Activated T-cell treated with anti-CD3 and anti-CD28 coated beads, Interleukin-2, amount 50 U/mL, for 4 hours (primary cell): ENCODE data around the gene P2RX6. TPM values are rescaled to one million over a fixed set of nuclear protein-coding genes. Genes with fewer than 3 reads are reported as not detected.

Source experiments
- ATAC-seq, 2 donors: fragments of 200-7000 bp; cut with Tn5 transposase; one replicate each; pipeline ENCODE4 v1.10.0; 2021
- DNase-seq: peaks from one replicate; pipeline ENCODE4 v3.0.0-alpha.2; 2020
- H3K27me3 Mint-ChIP-seq: one replicate; pipeline ENCODE4 v1.8.0; 2021; ENCODE audit warnings: low read depth, mixed read lengths
- H3K36me3 Mint-ChIP-seq: one replicate; pipeline ENCODE4 v1.8.0; 2022; ENCODE audit warnings: mixed read lengths; ENCODE audit not compliant: insufficient read depth
- H3K4me1 Mint-ChIP-seq: one replicate; pipeline ENCODE4 v1.8.0; 2021; ENCODE audit warnings: low read depth, mixed read lengths
- H3K4me3 Mint-ChIP-seq: one replicate; pipeline ENCODE4 v1.8.0; 2021; ENCODE audit warnings: mild to moderate bottlenecking, moderate library complexity, mixed read lengths
- H3K9me3 Mint-ChIP-seq: one replicate; pipeline ENCODE4 v1.8.0; 2021; ENCODE audit warnings: mixed read lengths
- total RNA-seq, 3 donors: library from RNA; stranded (reverse); gene quantifications; one replicate each; pipeline ENCODE4 v1.2.1, GENCODE V29; 2021

P2RX6 gene
- total RNA-seq, 3 donors from 2014 or later = 0.13 TPM; not detected in 2

DNA sequence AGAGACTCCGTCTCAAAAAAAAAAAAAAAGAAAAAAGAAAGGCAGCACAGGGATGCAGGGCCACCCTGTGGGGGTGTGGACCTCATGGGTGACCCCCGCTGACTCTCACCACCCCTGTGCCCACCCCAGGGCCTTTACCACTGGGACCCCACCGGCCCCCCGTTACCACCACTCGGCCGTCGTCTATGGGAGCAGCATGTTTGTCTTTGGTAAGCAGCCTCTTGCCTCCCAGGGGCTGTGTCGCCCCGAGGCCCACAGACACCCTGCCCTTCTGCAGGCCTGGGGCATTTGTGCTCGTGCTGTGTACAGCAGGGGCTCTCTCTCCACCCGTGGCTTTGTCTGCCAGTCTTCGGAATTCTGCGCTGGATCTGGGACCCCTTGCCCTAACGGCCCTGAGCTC is 27.6 kb upstream of the P2RX6 start:
- H3K4me1 Mint-ChIP-seq = peaks cover 17% of the 10 kb centered on the region
- H3K27me3 Mint-ChIP-seq = no peaks in the 10 kb centered on the region
- DNase-seq (no peak), ATAC-seq (no peak)
- no peak overlapping the region for H3K4me3 Mint-ChIP-seq
- peaks cover 10% of the 10 kb centered on the region for H3K36me3 Mint-ChIP-seq
- no peaks in the 10 kb centered on the region for H3K9me3 Mint-ChIP-seq

- ATAC-seq (no peak), DNase-seq (no peak)
- Mint-ChIP-seq H3K9me3 (no peaks in the 10 kb centered on the region), H3K4me1 (peaks cover 8% of the 10 kb centered on the region), H3K27me3 (no peaks in the 10 kb centered on the region), H3K36me3 (peaks cover 10% of the 10 kb centered on the region), H3K4me3 (no peak overlapping the region)
Measured at GRCh38 chr22:20988573-20989322, 26.2 kb upstream of the P2RX6 start.

DNA sequence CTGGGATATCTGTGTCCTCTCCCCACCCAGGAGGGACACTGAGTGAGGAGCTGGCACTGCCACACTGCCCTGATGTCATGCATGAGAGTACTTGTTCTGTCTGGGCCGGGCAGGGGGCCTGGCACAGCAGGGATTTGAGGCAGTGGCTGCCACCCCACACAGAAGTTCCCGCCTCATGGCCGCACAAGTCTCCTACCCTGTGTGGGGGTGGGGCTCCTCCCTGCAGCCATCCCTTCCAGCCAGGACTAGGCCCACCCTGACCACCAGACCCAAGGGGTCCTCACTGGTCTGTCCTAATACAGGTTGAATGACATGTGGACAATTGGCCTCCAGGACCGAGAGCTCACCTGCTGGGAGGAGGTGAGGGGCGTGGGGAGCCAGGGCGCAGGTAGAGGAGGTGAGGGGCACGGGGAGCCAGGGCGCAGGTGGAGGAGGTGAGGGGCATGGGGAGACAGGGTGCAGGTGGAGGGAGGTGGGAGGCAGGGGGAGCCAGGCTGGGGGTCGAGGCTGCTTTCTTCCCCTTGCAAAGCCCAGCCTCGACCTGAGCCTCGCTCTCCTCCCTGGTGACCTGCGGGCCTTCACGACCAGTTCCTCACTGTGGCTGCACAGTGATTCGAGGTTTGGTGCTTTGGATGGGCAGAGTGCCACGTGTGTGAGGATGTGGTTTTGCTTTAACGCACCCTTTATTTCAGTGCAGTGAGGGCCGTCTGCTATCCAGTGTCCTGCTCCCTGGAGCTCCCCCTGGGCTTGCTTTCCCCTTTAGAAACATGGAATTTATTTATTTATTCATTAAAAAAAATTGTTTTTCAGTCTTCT is 25.4 kb upstream of the P2RX6 start:
- Mint-ChIP-seq H3K9me3 (no peaks in the 10 kb centered on the region), H3K4me3 (no peak overlapping the region), H3K4me1 (peaks cover 4% of the 10 kb centered on the region), H3K27me3 (no peaks in the 10 kb centered on the region), H3K36me3 (peaks cover 5% of the 10 kb centered on the region)
- ATAC-seq = no peak
- no peak for DNase-seq

- Mint-ChIP-seq H3K9me3 (no peaks in the 10 kb centered on the region), H3K4me3 (no peak overlapping the region), H3K36me3 (peaks cover 5% of the 10 kb centered on the region), H3K27me3 (no peaks in the 10 kb centered on the region), H3K4me1 (peaks cover 4% of the 10 kb centered on the region)
- DNase-seq = no peak
- ATAC-seq = no peak
Measured at GRCh38 chr22:20990184-20991180, 24.5 kb upstream of the P2RX6 start.

DNA sequence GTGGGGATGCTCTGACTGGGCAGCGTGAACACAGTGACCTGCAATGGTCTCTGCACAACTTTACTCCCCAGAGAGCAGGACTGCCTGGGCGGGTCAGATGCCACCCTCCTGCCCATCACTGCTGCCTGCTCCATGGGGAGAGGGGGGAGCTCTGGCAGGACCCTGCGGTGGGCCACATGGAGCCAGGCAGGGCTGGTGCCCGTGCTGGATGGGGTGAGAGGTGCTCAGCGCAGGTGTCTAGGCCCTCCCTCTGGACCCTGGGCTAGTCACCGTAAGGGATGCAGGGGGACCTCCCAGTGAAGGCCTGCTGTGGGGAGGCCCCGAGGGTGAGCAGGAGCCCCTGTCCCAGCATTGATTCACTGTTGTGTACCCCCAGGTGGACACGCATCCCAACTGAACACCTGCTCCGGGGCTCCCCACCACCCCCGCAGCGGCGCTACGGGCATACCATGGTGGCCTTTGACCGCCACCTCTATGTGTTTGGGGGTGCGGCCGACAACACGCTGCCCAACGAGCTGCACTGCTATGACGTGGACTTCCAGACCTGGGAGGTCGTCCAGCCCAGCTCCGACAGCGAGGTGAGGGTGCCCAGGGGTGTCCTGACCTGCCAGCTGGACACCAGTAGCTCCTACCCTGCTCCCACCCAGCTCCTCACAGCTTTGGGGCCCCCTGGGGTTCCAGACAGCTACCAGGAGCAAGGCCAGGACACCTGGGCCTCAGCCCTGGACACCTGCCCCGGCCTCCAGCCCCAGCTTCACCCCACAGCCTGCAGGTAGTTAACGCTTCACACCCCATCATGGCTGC is 23.5 kb upstream of the P2RX6 start:
- Mint-ChIP-seq H3K36me3 (peaks cover 3% of the 10 kb centered on the region), H3K27me3 (no peaks in the 10 kb centered on the region), H3K4me1 (peaks cover 4% of the 10 kb centered on the region), H3K9me3 (no peaks in the 10 kb centered on the region), H3K4me3 (no peak overlapping the region)
- no peak for DNase-seq
- no peak for ATAC-seq

DNA sequence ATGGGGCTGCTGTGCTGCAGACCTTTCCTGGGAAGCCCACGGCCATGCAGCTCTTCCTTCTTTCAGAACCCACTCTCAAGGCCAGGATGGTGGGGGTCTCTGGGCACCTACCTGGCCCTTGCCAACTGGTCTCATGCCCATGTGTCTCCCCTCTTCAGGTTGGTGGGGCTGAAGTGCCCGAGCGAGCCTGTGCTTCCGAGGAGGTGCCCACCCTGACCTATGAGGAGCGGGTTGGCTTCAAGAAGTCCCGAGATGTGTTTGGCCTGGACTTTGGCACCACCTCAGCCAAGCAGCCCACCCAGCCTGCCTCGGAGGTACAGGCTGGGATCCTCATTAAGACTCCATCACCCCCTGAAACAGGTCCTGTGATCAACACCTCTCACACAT is 22.9 kb upstream of the P2RX6 start:
- Mint-ChIP-seq H3K27me3 (no peaks in the 10 kb centered on the region), H3K4me3 (no peak overlapping the region), H3K9me3 (no peaks in the 10 kb centered on the region), H3K36me3 (no peaks in the 10 kb centered on the region), H3K4me1 (peaks cover 4% of the 10 kb centered on the region)
- ATAC-seq (no peak), DNase-seq (no peak)

- Mint-ChIP-seq H3K9me3 (no peaks in the 10 kb centered on the region), H3K4me3 (no peak overlapping the region), H3K36me3 (no peaks in the 10 kb centered on the region), H3K4me1 (peaks cover 4% of the 10 kb centered on the region), H3K27me3 (no peaks in the 10 kb centered on the region)
- ATAC-seq = no peak
- no peak for DNase-seq
Measured at GRCh38 chr22:20992456-20993303, 22.3 kb upstream of the P2RX6 start.

DNA sequence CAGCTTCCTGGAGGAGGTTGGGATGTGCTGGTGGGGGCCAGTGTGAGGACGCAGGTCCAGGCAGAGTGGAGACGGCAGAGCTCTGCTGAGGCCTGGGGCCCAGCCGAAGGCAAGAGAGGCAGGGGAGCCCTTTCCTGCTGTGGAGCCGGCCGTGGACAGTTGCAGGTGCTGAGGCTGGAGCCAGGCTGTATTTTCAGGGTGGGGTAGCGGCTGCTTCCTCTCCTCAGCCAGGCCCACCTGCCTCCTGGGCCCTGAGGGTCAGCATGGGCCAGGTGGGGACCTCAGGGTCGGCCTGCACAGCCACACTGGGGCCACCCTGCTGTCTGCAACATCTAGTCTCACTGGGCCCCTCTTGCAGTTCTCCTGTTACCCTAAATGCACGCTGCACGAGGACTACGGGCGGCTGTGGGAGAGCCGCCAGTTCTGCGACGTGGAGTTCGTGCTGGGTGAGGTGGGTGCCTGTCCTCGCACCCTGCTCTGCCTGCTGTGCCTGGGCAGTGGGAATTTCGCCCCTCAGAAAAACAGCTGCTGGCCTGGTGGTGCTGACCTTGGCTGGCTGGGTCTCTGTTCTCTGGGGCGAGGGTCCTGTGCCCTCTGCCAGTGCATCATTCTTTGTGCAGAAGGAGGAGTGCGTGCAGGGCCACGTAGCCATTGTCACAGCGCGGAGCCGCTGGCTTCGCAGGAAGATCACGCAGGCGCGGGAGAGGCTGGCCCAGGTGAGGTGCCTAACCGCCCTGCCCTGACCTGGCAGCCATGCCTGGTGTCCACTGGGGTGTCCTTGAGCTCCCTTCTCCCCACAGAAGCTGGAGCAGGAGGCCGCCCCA is 21.4 kb upstream of the P2RX6 start:
- no peaks in the 10 kb centered on the region for H3K27me3 Mint-ChIP-seq
- no peaks in the 10 kb centered on the region for H3K9me3 Mint-ChIP-seq
- no peak overlapping the region for H3K4me3 Mint-ChIP-seq
- H3K4me1 Mint-ChIP-seq = peaks cover 7% of the 10 kb centered on the region
- DNase-seq = no peak
- no peak for ATAC-seq
- peaks cover 2% of the 10 kb centered on the region for H3K36me3 Mint-ChIP-seq

- ATAC-seq (no peak), DNase-seq (no peak)
- Mint-ChIP-seq H3K27me3 (no peaks in the 10 kb centered on the region), H3K9me3 (no peaks in the 10 kb centered on the region), H3K36me3 (peaks cover 4% of the 10 kb centered on the region), H3K4me3 (no peak overlapping the region), H3K4me1 (peaks cover 10% of the 10 kb centered on the region)
Measured at GRCh38 chr22:20994128-20994901, 20.6 kb upstream of the P2RX6 start.

GRCh38 chr22:20994902-20995241 is 20.1 kb upstream of the P2RX6 start:
- no peaks in the 10 kb centered on the region for H3K9me3 Mint-ChIP-seq
- no peak for ATAC-seq

GRCh38 chr22:20995329-20996030 is 19.5 kb upstream of the P2RX6 start:
- peak overlapping the region; percentile 32 for H3K4me3 Mint-ChIP-seq
- H3K9me3 Mint-ChIP-seq = no peaks in the 10 kb centered on the region
- no peak for ATAC-seq
- peaks cover 11% of the 10 kb centered on the region for H3K4me1 Mint-ChIP-seq
- no peaks in the 10 kb centered on the region for H3K27me3 Mint-ChIP-seq
- H3K36me3 Mint-ChIP-seq = peaks cover 5% of the 10 kb centered on the region
- DNase-seq = no peak

More at GRCh38 chr22:20994902-20995241, 20.1 kb upstream of the P2RX6 start:
- H3K36me3 Mint-ChIP-seq = peaks cover 5% of the 10 kb centered on the region
- H3K4me3 Mint-ChIP-seq = no peak overlapping the region
- H3K27me3 Mint-ChIP-seq = no peaks in the 10 kb centered on the region
- DNase-seq = no peak
- peaks cover 8% of the 10 kb centered on the region for H3K4me1 Mint-ChIP-seq
